HG02642 (cell line): ENCODE data around the gene RHBG.

Experiments used
- ATAC-seq: cut with Tn5 transposase; IDR thresholded peaks from one replicate; pipeline ENCODE4 v1.9.1; 2021; ENCODE audit warnings: mild to moderate bottlenecking; ENCODE audit not compliant: unreplicated experiment, poor library complexity

The RHBG gene

GRCh38 chr1:156384658-156385057, 15.6 kb downstream of the RHBG start:
- no peak for ATAC-seq

- no peak for ATAC-seq
Measured at GRCh38 chr1:156385534-156386031, 16.6 kb downstream of the RHBG start.

- no peak for ATAC-seq
Measured at GRCh38 chr1:156386134-156386901, 17.3 kb downstream of the RHBG start.

- no peak for ATAC-seq
Measured at GRCh38 chr1:156386949-156387869, 18.2 kb downstream of the RHBG start.

GRCh38 chr1:156387870-156388173, 18.8 kb downstream of the RHBG start:
- ATAC-seq: no peak

GRCh38 chr1:156388174-156389137, 19.4 kb downstream of the RHBG start:
- no peak for ATAC-seq

GRCh38 chr1:156389311-156389710, 20.3 kb downstream of the RHBG start:
- ATAC-seq: no peak

GRCh38 chr1:156390469-156391365, 21.7 kb downstream of the RHBG start:
- ATAC-seq: no peak

GRCh38 chr1:156391366-156391677, 22.3 kb downstream of the RHBG start:
- no peak for ATAC-seq

GRCh38 chr1:156391701-156392100, 22.7 kb downstream of the RHBG start:
- ATAC-seq: no peak

- no peak for ATAC-seq
Measured at GRCh38 chr1:156392452-156392853, 23.4 kb downstream of the RHBG start.

GRCh38 chr1:156393095-156393494, 24.1 kb downstream of the RHBG start:
- ATAC-seq: no peak

GRCh38 chr1:156394082-156394481, 25.1 kb downstream of the RHBG start:
- no peak for ATAC-seq

- ATAC-seq: no peak
Measured at GRCh38 chr1:156394835-156395461, 25.9 kb downstream of the RHBG start.

GRCh38 chr1:156399355-156400125, 30.5 kb downstream of the RHBG start:
- ATAC-seq: no peak

- no peak for ATAC-seq
Measured at GRCh38 chr1:156400191-156400935, 31.4 kb downstream of the RHBG start.

- ATAC-seq: no peak
Measured at GRCh38 chr1:156401041-156401574, 32.1 kb downstream of the RHBG start.
